BE2C (cell line): ENCODE data around the gene AHRR. TPM values are rescaled to one million over a fixed set of nuclear protein-coding genes. Genes with fewer than 3 reads are reported as not detected.
"Not testable (repeated sequence)": the region's sequence is repeated elsewhere in the genome, so short reads cannot be mapped to it uniquely, and the experiment has no call there.

Experiments used
- DNase-seq: peaks from one replicate; pipeline ENCODE4 v3.0.0-alpha.2; 2020
- H3K27me3 ChIP-seq: fragments of 250-450 bp; sonication (Bioruptor Pico); 2 replicates; pipeline ENCODE4 v1.5.1; 2020; ENCODE audit warnings: mild to moderate bottlenecking
- H3K36me3 ChIP-seq: fragments of 250-450 bp; sonication (Bioruptor Pico); 2 replicates; pipeline ENCODE4 v1.5.1; 2020; ENCODE audit warnings: mild to moderate bottlenecking
- H3K4me1 ChIP-seq: fragments of 250-450 bp; sonication (Bioruptor Pico); 2 replicates; pipeline ENCODE4 v1.5.1; 2020
- H3K4me3 ChIP-seq: 2 replicates; pipeline ENCODE4 v1.5.1; 2011; ENCODE audit warnings: low read depth, low read length
- H3K9me3 ChIP-seq: fragments of 250-450 bp; sonication (Bioruptor Pico); 2 replicates; pipeline ENCODE4 v1.5.1; 2020
- CTCF ChIP-seq: IDR thresholded peaks from 2 replicates; pipeline ENCODE4 v1.5.1; 2012; ENCODE audit warnings: mild to moderate bottlenecking, low read depth, low read length
- polyA plus RNA-seq: library from polyadenylated mRNA; unstranded; fragments of >200 nt; gene quantifications from one replicate; pipeline ENCODE4 v1.2.1, GENCODE V29; 2012; ENCODE audit warnings: low read depth, missing spikeins; ENCODE audit not compliant: insufficient read length, insufficient read depth

The AHRR gene
- 0.93 TPM for polyA plus RNA-seq

- DNase-seq: peak; percentile 73
- H3K4me1 ChIP-seq: 0 out of 2 replicates have a peak, but pooled peaks cover 3% of the 10 kb centered on the region
- peaks cover 34% of the 10 kb centered on the region for H3K27me3 ChIP-seq
- peak within 1 kb of the TSS; percentile 48 for H3K4me3 ChIP-seq
- peaks cover 5% of the 10 kb centered on the region; the same call in 1 of the 2 replicates for H3K36me3 ChIP-seq
- TF ChIP-seq CTCF: peak; percentile 15; the same call in 1 of the 2 replicates
- no peaks in the 10 kb centered on the region for H3K9me3 ChIP-seq
Measured at GRCh38 chr5:321230-321725, at the start of gene AHRR. AHRR (plus strand) TSS chr5:321714; CDS start chr5:343903, 22,189 bp downstream.

- H3K9me3 ChIP-seq, DNase-seq, H3K36me3 ChIP-seq, H3K27me3 ChIP-seq, H3K4me1 ChIP-seq: not testable (repeated sequence)
- H3K4me3 ChIP-seq: peak overlapping the region; percentile 81
Measured at GRCh38 chr5:271828-272167, 49.7 kb upstream of the AHRR start.

- not testable (repeated sequence) for H3K36me3 ChIP-seq, H3K4me1 ChIP-seq, DNase-seq, H3K9me3 ChIP-seq, H3K27me3 ChIP-seq
- H3K4me3 ChIP-seq: peak overlapping the region; percentile 81
Measured at GRCh38 chr5:273091-273490, 48.4 kb upstream of the AHRR start.

GRCh38 chr5:273491-273890 is 48.0 kb upstream of the AHRR start:
- not testable (repeated sequence) for H3K4me1 ChIP-seq, DNase-seq, H3K27me3 ChIP-seq, H3K9me3 ChIP-seq, H3K36me3 ChIP-seq
- peak overlapping the region; percentile 81; the same call in 1 of the 2 replicates for H3K4me3 ChIP-seq

GRCh38 chr5:274346-274745 is 47.2 kb upstream of the AHRR start:
- H3K4me3 ChIP-seq, H3K4me1 ChIP-seq, H3K9me3 ChIP-seq, DNase-seq, H3K36me3 ChIP-seq, H3K27me3 ChIP-seq: not testable (repeated sequence)

- H3K36me3 ChIP-seq: peaks cover 8% of the 10 kb centered on the region; the same call in 1 of the 2 replicates
- no peaks in the 10 kb centered on the region for H3K9me3 ChIP-seq
- H3K4me1 ChIP-seq: no peaks in the 10 kb centered on the region
- no peak for DNase-seq
- TF ChIP-seq CTCF: no peak
- H3K4me3 ChIP-seq: no peak overlapping the region
- no peaks in the 10 kb centered on the region for H3K27me3 ChIP-seq
Measured at GRCh38 chr5:278646-279045, 42.9 kb upstream of the AHRR start.

GRCh38 chr5:279051-279665 is 42.4 kb upstream of the AHRR start:
- DNase-seq, H3K36me3 ChIP-seq, H3K4me1 ChIP-seq, H3K27me3 ChIP-seq, H3K4me3 ChIP-seq, H3K9me3 ChIP-seq: not testable (repeated sequence)

- Histone ChIP-seq H3K9me3 (no peaks in the 10 kb centered on the region), H3K36me3 (peaks cover 10% of the 10 kb centered on the region; the same call in 1 of the 2 replicates), H3K4me1 (no peaks in the 10 kb centered on the region), H3K4me3 (no peak overlapping the region), H3K27me3 (no peaks in the 10 kb centered on the region)
- no peak for DNase-seq
- no peak for TF ChIP-seq CTCF
Measured at GRCh38 chr5:285991-286557, 35.4 kb upstream of the AHRR start.

- DNase-seq: not testable (repeated sequence)
- H3K36me3 ChIP-seq: peaks cover 13% of the 10 kb centered on the region; the same call in 1 of the 2 replicates
Measured at GRCh38 chr5:290200-290599, 31.3 kb upstream of the AHRR start.

GRCh38 chr5:291345-291744 is 30.2 kb upstream of the AHRR start:
- H3K27me3 ChIP-seq, H3K36me3 ChIP-seq, DNase-seq, H3K4me3 ChIP-seq, H3K4me1 ChIP-seq, H3K9me3 ChIP-seq: not testable (repeated sequence)

More at GRCh38 chr5:290200-290599, 31.3 kb upstream of the AHRR start:
- H3K27me3 ChIP-seq, H3K4me3 ChIP-seq, H3K9me3 ChIP-seq, H3K4me1 ChIP-seq: not testable (repeated sequence)

GRCh38 chr5:294788-295187 is 26.7 kb upstream of the AHRR start:
- not testable (repeated sequence) for H3K27me3 ChIP-seq, H3K4me1 ChIP-seq, H3K36me3 ChIP-seq, H3K4me3 ChIP-seq, H3K9me3 ChIP-seq, DNase-seq

GRCh38 chr5:296207-296606 is 25.3 kb upstream of the AHRR start:
- not testable (repeated sequence) for DNase-seq, H3K4me1 ChIP-seq

GRCh38 chr5:296954-297353 is 24.6 kb upstream of the AHRR start:
- H3K4me1 ChIP-seq, DNase-seq, H3K27me3 ChIP-seq, H3K36me3 ChIP-seq, H3K9me3 ChIP-seq, H3K4me3 ChIP-seq: not testable (repeated sequence)

More at GRCh38 chr5:296207-296606, 25.3 kb upstream of the AHRR start:
- H3K9me3 ChIP-seq, H3K36me3 ChIP-seq, H3K4me3 ChIP-seq, H3K27me3 ChIP-seq: not testable (repeated sequence)
